IMR-90 (cell line): ENCODE measurements around the gene SSBP2. TPM values are rescaled to one million over a fixed set of nuclear protein-coding genes. Genes with fewer than 3 reads are reported as not detected.

ENCODE experiments used
- ATAC-seq: fragments of 200-7000 bp; cut with Tn5 transposase; 2 replicates; pipeline ENCODE4 v1.9.1; 2020; ENCODE audit warnings: low read depth, mild to moderate bottlenecking, moderate library complexity
- BruUV-seq: library from RNA; stranded (reverse); fragments of 400-500 nt; replicated peaks from 2 replicates; lab custom pipeline; 2021; lab: Mats Ljungman, UMichigan
- CTCF ChIA-PET: fragments of 300-600 bp; formaldehyde crosslinking; extraction: SDS; loops from one replicate; lab custom pipeline; 2021; ENCODE audit warnings: antibody characterized with exemption; lab: Yijun Ruan, JAX
- POLR2A ChIA-PET: fragments of 300-600 bp; sonication (Branson Sonifier 250); formaldehyde crosslinking; loops from one replicate; lab custom pipeline; 2022; ENCODE audit warnings: antibody characterized with exemption; ENCODE audit not compliant: unreplicated experiment; lab: Charles Lee
- DNase-seq: peaks from one replicate; pipeline ENCODE4 v3.0.0; 2013
- H2AFZ ChIP-seq: replicated peaks from 2 replicates; pipeline ENCODE3; 2013; ENCODE audit warnings: low read length, mild to moderate bottlenecking; ENCODE audit not compliant: poor library complexity
- H2AK5ac ChIP-seq: 2 replicates; pipeline ENCODE4 v1.6.1; 2013; ENCODE audit warnings: low read depth, low read length, inconsistent platforms
- H2AK9ac ChIP-seq: replicated peaks from 2 replicates; pipeline ENCODE3; 2013; ENCODE audit warnings: mild to moderate bottlenecking, low read depth, low read length, moderate library complexity; ENCODE audit not compliant: poor library complexity
- H2BK120ac ChIP-seq: 2 replicates; pipeline ENCODE4 v1.6.1; 2013; ENCODE audit warnings: low read depth, low read length, inconsistent platforms
- H2BK15ac ChIP-seq: 3 replicates; pipeline ENCODE4 v1.6.1; 2013; ENCODE audit warnings: low read depth, low read length, inconsistent platforms
- H2BK20ac ChIP-seq: 2 replicates; pipeline ENCODE4 v1.6.1; 2013; ENCODE audit warnings: low read depth, mild to moderate bottlenecking, inconsistent platforms, low read length, moderate library complexity
- H2BK5ac ChIP-seq: 2 replicates; pipeline ENCODE4 v1.6.1; 2013; ENCODE audit warnings: mild to moderate bottlenecking, low read depth, low read length, inconsistent platforms; ENCODE audit not compliant: poor library complexity, severe bottlenecking
- H3K14ac ChIP-seq: replicated peaks from 2 replicates; pipeline ENCODE4 v1.6.1; 2013; ENCODE audit warnings: low read depth, low read length, inconsistent platforms
- H3K18ac ChIP-seq: 2 replicates; pipeline ENCODE4 v1.6.1; 2013; ENCODE audit warnings: low read depth, low read length, control low read depth
- H3K23ac ChIP-seq: 2 replicates; pipeline ENCODE4 v1.6.1; 2013; ENCODE audit warnings: low read depth, low read length, inconsistent platforms
- H3K27ac ChIP-seq: 2 replicates; pipeline ENCODE4 v1.5.1; 2013; ENCODE audit warnings: mild to moderate bottlenecking, control low read depth, low read length; ENCODE audit not compliant: insufficient read depth
- H3K27me3 ChIP-seq: 2 replicates; pipeline ENCODE4 v1.6.1; 2013; ENCODE audit warnings: low read length; ENCODE audit not compliant: control insufficient read depth, insufficient read depth
- H3K36me3 ChIP-seq: 2 replicates; pipeline ENCODE4 v1.6.1; 2013; ENCODE audit warnings: low read length, mixed read lengths; ENCODE audit not compliant: control insufficient read depth, insufficient read depth
- H3K4ac ChIP-seq: 2 replicates; pipeline ENCODE4 v1.6.1; 2013; ENCODE audit warnings: low read depth, low read length, inconsistent platforms
- H3K4me1 ChIP-seq: 2 replicates; pipeline ENCODE4 v1.6.1; 2013; ENCODE audit warnings: low read length, mixed read lengths; ENCODE audit not compliant: control insufficient read depth, insufficient read depth
- H3K4me2 ChIP-seq: 2 replicates; pipeline ENCODE4 v1.6.1; 2013; ENCODE audit warnings: low read depth, mild to moderate bottlenecking, control low read depth, low read length, moderate library complexity
- H3K4me3 ChIP-seq: 2 replicates; pipeline ENCODE4 v1.5.1; 2013; ENCODE audit warnings: low read depth, mild to moderate bottlenecking, control low read depth, low read length, moderate library complexity; ENCODE audit not compliant: insufficient read depth
- H3K56ac ChIP-seq: 2 replicates; pipeline ENCODE4 v1.6.1; 2013; ENCODE audit warnings: low read length, inconsistent platforms; ENCODE audit not compliant: insufficient read depth; ENCODE audit errors: extremely low read depth
- H3K79me1 ChIP-seq, 2 experiments: 2 replicates each; pipeline ENCODE4 v1.6.1; 2013; ENCODE audit warnings: low read length in 2 of 2, inconsistent platforms in 1 of 2, low read depth in 1 of 2
- H3K9ac ChIP-seq: 2 replicates; pipeline ENCODE4 v1.6.1; 2013; ENCODE audit warnings: low read depth, low read length, control low read depth
- H3K9me1 ChIP-seq: 2 replicates; pipeline ENCODE4 v1.6.1; 2013; ENCODE audit warnings: low read length, inconsistent platforms; ENCODE audit not compliant: insufficient read depth
- H3K9me3 ChIP-seq: 2 replicates; pipeline ENCODE4 v1.6.1; 2013; ENCODE audit warnings: low read length; ENCODE audit not compliant: control insufficient read depth, insufficient read depth
- H4K20me1 ChIP-seq: 2 replicates; pipeline ENCODE4 v1.6.1; 2013; ENCODE audit warnings: low read length, inconsistent platforms; ENCODE audit not compliant: insufficient read depth
- H4K5ac ChIP-seq: 2 replicates; pipeline ENCODE4 v1.6.1; 2013; ENCODE audit warnings: mild to moderate bottlenecking, low read depth, low read length, control low read depth
- H4K8ac ChIP-seq, 2 experiments: 2 replicates each; pipeline ENCODE4 v1.6.1; 2013; ENCODE audit warnings: low read depth in 2 of 2, low read length in 2 of 2, control low read depth in 1 of 2, inconsistent platforms in 1 of 2
- H4K91ac ChIP-seq: 2 replicates; pipeline ENCODE4 v1.6.1; 2013; ENCODE audit warnings: low read depth, low read length, inconsistent platforms; ENCODE audit not compliant: insufficient read depth
- CHD1 ChIP-seq: IDR thresholded peaks from 2 replicates; pipeline ENCODE4 v1.6.1; 2012; ENCODE audit warnings: low read depth, low read length, improper control_type of control experiment
- MAFK ChIP-seq: IDR thresholded peaks from 2 replicates; pipeline ENCODE4 v1.6.1; 2012; ENCODE audit warnings: low read depth, low read length, improper control_type of control experiment
- POLR2A ChIP-seq: IDR thresholded peaks from 2 replicates; pipeline ENCODE4 v1.6.1; 2012; ENCODE audit warnings: mild to moderate bottlenecking, low read depth, low read length
- RFX5 ChIP-seq: IDR thresholded peaks from 2 replicates; pipeline ENCODE4 v1.8.0; 2012; ENCODE audit warnings: low read depth, mild to moderate bottlenecking, low read length, moderate library complexity
- SMC3 ChIP-seq: fragments of 150-350 bp; IDR thresholded peaks from 2 replicates; pipeline ENCODE4 v1.6.1; 2016; ENCODE audit warnings: low read depth, mild to moderate bottlenecking, antibody characterized with exemption, low read length, moderate library complexity
- WGBS, 2 experiments: methylation state at CpG; one replicate each; pipeline versions ENCODE4 v1.1.5 to v1.1.7; 2013; ENCODE audit warnings: missing lambda C conversion rate in 2 of 2; ENCODE audit not compliant: insufficient read length in 1 of 2; ENCODE audit errors: extremely low coverage in 2 of 2; 5-methylcytosine and 5-hydroxymethylcytosine counted together
- dilution Hi-C: fragments of 300-500 bp; cut with HindIII; formaldehyde crosslinking; loops from one replicate; pipeline ENCODE4 v1.14.3; 2018; ENCODE audit warnings: low sequenced_read_pairs; ENCODE audit not compliant: unreplicated experiment
- in situ Hi-C: fragments of 300-500 bp; cut with MboI; formaldehyde crosslinking; loops from 3 replicates; pipeline ENCODE4 v1.14.3; 2019; ENCODE audit warnings: low sequenced_read_pairs, inconsistent platforms, mixed read lengths
- intact Hi-C: fragments of 100-400 bp; cut with micrococcal nuclease; formaldehyde crosslinking; loops from 2 replicates; pipeline ENCODE4 v1.10.0; 2022
- polyA plus RNA-seq, 3 experiments: library from polyadenylated mRNA; depleted of rRNA; stranded (reverse); fragments of >200 nt; gene quantifications; 2 replicates each; pipeline ENCODE4 v1.2.3, GENCODE V29; 2012; ENCODE audit warnings: low replicate concordance in 1 of 3
- total RNA-seq: library from RNA; depleted of rRNA; stranded (reverse); fragments of >200 nt; gene quantifications from 2 replicates; pipeline ENCODE4 v1.2.3, GENCODE V29; 2012
- TF ChIP-seq, protein P1 (sequence below): fragments of 150-350 bp; IDR thresholded peaks from 2 replicates; pipeline ENCODE4 v1.6.1; 2017; ENCODE audit warnings: mild to moderate bottlenecking, antibody characterized with exemption, low read length, low read depth

The SSBP2 gene
- total and polyA plus RNA-seq, 2 of the 4 experiments (the other 2 are of a cell fraction) = 38.4 to 42.7 TPM

DNA sequence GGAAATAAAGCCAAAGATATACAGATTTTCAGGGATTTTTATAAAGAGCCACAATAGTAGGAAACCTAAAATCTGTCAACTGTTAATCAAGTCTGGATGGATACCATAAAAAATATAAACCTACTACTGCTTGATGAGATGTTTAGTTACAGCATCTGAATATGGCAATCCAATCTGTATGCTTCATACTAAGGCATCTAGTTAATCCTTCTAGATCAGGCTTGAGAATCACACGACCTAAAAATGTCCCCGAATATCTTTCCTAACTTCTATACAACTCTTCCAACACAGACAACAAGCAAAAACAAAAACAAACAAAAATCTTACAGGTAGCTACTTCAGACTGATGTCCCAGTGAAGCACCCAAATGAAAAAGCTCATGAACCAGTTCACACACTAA lies 29.8 kb downstream of the SSBP2 start:
- Histone ChIP-seq H2BK120ac (no peak overlapping the region), H3K27me3 (no peaks in the 10 kb centered on the region), H4K8ac (no peak overlapping the region), H3K79me1 (peaks cover 5 to 20% of the 10 kb centered on the region in 2 experiments; a peak in 3 of 4 replicates), H3K36me3 (no peaks in the 10 kb centered on the region), H4K5ac (no peak overlapping the region), H3K56ac (no peak overlapping the region), H3K4me1 (peaks cover 7% of the 10 kb centered on the region), H3K9ac (no peak overlapping the region), H3K9me3 (no peaks in the 10 kb centered on the region), H2AK5ac (no peak overlapping the region), H3K4me2 (no peak overlapping the region), H3K14ac (no peak overlapping the region), H4K91ac (no peak overlapping the region), H2BK20ac (no peak overlapping the region), H3K27ac (no peak overlapping the region), H2AFZ (no peak overlapping the region), H2AK9ac (no peak overlapping the region), H3K9me1 (peaks cover 6% of the 10 kb centered on the region), H4K20me1 (peaks cover 9% of the 10 kb centered on the region; the same call in 1 of the 2 replicates), H3K18ac (no peak overlapping the region), H3K23ac (peak overlapping the region; percentile 56; the same call in 1 of the 2 replicates), H3K4me3 (no peak overlapping the region), H2BK5ac (no peak overlapping the region), H3K4ac (no peak overlapping the region), H2BK15ac (no peak overlapping the region)
- 94% methylated on average over 2 of the region's 2 CpGs; no CpG with 5 or more reads in 1 of the 2 experiments for WGBS, 2 experiments
- DNase-seq (no peak), ATAC-seq (no peak)
- in situ Hi-C loops = no loop called here
- intact Hi-C loops = no loop called here
- TF ChIP-seq, protein P1, sequence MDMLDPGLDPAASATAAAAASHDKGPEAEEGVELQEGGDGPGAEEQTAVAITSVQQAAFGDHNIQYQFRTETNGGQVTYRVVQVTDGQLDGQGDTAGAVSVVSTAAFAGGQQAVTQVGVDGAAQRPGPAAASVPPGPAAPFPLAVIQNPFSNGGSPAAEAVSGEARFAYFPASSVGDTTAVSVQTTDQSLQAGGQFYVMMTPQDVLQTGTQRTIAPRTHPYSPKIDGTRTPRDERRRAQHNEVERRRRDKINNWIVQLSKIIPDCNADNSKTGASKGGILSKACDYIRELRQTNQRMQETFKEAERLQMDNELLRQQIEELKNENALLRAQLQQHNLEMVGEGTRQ = no peak
- TF ChIP-seq POLR2A (no peak), SMC3 (no peak), CHD1 (no peak), RFX5 (no peak), MAFK (no peak)
- BruUV-seq = no TSS peak
- dilution Hi-C loops = no loop called here
- ChIA-PET CTCF (no interaction called here), POLR2A (no interaction called here)
